ENCODE results near the gene ASCC1.
"Not testable (repeated sequence)": the region's sequence is repeated elsewhere in the genome, so short reads cannot be mapped to it uniquely, and the experiment has no call there.

The ASCC1 gene

DNA sequence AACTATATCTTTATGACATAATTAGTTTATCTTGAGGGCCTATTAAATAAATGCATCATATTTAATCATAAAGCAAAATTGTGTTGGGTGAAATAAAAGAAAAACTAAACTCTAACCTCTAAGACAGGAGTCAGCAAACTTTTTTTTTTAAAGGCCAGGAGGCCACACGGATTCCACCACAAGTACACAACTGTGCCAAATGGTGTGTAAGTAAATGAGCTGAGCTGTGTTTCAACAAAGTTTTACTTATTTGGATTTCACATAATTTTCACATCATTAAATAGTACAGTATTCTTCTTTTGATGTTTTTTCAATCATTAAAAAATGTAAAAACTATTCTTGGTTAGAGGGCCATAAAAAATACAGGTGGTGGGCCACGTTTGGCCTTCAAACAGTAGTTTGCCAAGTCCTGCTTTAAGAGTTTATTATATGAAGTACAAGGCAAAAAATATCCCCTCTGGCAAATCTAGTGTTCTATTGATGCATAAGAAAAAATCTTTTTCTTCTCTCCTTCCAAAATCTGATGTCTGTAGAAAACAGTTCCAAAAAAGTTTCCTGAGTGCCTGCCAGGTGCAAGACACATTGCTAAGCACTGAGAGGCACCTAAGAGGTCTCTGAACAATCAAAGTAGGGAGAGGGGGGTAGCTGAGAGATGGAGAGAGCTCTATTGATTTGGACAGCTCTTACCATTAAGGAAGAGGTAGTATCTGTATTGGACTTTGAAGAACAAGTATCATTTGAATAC lies 101.2 kb downstream of the ASCC1 start:
- in situ Hi-C loops (cut with MboI; ENCODE audit: low pct_unique_long_range_greater_than_20kb, low sequenced_read_pairs, unreplicated experiment) = no loop called here
- TF ChIP-seq, protein P1, sequence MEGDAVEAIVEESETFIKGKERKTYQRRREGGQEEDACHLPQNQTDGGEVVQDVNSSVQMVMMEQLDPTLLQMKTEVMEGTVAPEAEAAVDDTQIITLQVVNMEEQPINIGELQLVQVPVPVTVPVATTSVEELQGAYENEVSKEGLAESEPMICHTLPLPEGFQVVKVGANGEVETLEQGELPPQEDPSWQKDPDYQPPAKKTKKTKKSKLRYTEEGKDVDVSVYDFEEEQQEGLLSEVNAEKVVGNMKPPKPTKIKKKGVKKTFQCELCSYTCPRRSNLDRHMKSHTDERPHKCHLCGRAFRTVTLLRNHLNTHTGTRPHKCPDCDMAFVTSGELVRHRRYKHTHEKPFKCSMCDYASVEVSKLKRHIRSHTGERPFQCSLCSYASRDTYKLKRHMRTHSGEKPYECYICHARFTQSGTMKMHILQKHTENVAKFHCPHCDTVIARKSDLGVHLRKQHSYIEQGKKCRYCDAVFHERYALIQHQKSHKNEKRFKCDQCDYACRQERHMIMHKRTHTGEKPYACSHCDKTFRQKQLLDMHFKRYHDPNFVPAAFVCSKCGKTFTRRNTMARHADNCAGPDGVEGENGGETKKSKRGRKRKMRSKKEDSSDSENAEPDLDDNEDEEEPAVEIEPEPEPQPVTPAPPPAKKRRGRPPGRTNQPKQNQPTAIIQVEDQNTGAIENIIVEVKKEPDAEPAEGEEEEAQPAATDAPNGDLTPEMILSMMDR (IDR thresholded peaks at IDR 0.05; ENCODE audit: extremely low read depth, insufficient read depth, missing control alignments) = no peak
- DNase-seq (ENCODE audit: low spot score) = no peak

DNA sequence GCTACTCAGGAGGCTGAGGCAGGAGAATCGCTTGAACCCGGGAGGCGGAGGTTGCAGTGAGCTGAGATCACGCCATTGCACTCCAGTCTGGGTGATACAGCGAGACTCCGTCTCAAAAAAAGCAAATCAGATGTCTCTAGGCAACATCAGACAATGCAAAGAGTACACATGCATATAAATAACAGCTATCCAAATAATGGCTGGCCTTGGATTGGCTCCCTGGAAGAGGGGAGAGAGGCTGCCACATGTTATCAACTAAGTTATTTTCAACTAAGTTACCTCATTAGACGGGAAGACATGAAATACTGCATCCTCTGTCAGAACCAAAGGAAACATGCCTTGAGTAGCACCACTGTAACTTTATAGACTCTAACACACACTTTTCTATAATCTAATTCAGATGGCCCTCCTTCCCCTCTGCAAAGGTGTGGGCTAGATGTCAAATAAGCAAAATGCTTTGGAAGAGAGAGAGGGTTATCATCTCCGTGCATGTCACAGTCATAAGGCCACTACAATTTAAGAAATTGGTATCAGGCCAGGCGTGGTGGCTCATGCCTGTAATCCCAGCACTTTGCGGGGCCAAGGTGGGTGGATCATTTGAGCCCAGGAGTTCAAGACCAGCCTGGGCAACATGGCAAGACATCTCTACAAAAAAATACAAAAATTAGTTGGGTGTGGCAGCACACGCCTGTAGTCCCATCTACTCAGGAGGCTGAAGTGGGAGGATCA lies 105.2 kb downstream of the ASCC1 start:
- in situ Hi-C loops (cut with MboI; ENCODE audit: low pct_unique_long_range_greater_than_20kb, low sequenced_read_pairs, unreplicated experiment) = no loop called here
- TF ChIP-seq, protein P1 (IDR thresholded peaks at IDR 0.05; ENCODE audit: extremely low read depth, insufficient read depth, missing control alignments) = no peak
- no peak for DNase-seq (ENCODE audit: low spot score)

DNA sequence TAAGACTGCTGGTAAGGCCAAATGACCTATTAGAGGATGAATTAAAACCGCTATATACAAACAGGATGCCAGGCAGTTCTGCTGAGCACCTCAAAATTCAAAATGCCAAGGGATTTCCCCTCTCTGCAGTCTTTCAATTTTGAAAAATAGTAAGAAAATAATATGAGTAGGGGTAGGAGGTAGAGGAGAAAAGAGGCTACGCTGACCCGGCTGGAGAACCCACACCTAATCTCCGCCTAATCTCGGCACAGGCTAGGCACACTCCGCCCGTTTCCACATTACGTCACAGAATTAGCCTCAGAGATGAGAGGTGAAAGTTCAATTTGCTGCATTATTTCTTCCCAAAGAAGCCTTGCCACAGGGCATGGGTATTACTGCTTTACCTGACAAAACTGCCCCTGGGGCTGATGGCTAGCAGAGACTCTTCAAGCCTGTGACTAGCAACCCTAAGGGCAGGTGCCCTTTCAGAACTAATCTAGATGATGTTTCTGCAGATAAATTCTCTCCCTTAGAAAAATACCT lies 106.4 kb downstream of the ASCC1 start:
- TF ChIP-seq, protein P1 (IDR thresholded peaks at IDR 0.05; ENCODE audit: extremely low read depth, insufficient read depth, missing control alignments) = no peak
- in situ Hi-C loops (cut with MboI; ENCODE audit: low pct_unique_long_range_greater_than_20kb, low sequenced_read_pairs, unreplicated experiment) = no loop called here
- no peak for DNase-seq (ENCODE audit: low spot score)

DNA sequence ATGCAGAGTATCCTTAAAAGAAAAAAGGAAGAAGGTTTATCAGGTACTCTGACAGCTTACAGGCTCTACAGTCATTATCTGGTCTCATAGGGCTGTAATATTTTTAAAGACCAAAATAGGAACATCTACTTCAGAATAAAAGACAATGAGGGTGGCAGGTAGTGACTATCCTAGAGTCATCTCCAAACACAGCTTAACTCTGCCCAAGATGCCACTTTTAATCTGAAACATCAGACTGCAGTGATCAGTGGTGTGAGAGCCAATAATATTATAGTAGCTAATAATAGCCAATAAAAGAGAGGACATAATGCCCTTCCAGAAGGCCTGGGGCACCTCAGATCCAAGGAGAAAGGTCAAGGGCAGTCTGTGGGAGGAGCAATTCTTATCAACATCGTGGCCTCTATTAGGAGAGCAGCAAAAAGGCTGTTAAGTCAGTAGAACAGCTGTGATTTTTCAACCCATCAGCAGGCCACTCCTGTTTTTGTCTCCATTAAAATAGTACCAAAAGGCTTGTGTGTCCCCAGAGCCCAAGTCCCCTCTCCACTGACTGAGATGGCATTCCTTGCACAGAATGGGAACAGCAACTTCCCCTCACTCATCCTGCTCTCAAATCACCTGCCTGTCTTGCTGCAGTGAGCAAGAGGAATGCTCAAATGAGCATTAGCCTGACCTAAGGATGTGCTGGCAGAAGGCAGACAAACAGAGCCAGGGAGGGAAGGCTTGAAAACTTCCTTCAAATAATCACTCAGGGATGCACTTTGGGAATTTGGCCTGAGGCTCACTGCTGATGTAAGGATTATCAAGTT lies 107.0 kb downstream of the ASCC1 start:
- in situ Hi-C loops (cut with MboI; ENCODE audit: low pct_unique_long_range_greater_than_20kb, low sequenced_read_pairs, unreplicated experiment) = no loop called here
- no peak for DNase-seq (ENCODE audit: low spot score)
- TF ChIP-seq, protein P1 (IDR thresholded peaks at IDR 0.05; ENCODE audit: extremely low read depth, insufficient read depth, missing control alignments) = no peak

DNA sequence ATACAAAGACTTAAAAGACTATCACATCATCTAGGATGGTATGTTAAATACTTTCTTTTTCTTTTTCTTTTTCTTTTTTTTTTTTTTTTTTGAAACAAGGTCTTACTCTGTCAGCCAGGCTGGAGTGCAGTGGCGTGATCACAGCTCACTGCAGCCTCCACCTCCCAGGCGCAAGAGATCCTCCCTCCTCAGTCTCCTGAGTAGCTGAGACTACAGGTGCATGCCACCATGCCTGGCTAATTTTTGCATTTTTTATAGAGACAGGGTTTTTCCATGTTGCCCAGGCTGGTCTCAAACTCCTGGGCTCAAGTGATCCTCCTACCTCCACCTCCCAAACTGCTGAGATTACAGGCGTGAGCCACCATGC lies 108.1 kb downstream of the ASCC1 start:
- in situ Hi-C loops (cut with MboI; ENCODE audit: low pct_unique_long_range_greater_than_20kb, low sequenced_read_pairs, unreplicated experiment); DNase-seq (ENCODE audit: low spot score): not testable (repeated sequence)

DNA sequence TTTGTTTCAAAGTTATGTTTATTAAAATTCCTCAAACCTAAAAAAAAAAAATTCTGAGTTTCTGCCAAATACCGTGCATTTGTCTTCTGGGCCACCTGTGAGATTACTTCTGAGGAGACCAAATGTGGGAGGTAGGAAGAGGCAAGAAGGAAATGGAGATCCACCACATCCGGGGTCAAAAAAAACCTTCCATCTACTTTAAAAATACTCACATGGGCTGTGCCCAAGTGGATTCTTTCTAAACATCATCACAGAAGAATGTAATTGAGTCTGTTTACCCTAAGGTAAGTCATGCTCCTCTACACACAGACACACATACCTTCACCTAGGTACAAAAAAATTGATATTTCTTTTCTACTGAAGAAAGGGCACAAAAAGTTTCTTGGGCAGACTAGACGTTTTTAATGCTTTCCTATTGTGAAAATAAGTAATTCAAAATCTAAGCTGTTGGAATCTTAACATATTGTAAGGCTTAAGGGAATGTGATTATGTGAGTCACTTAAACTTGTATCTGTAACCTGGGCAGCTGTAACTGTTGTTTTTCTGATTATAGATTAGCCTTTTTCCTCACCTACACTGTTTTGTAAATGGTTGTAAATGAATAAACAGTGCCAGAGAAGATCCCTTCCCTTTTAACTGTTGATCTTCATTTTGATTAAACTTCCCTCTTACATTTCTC lies 108.6 kb downstream of the ASCC1 start:
- DNase-seq (ENCODE audit: low spot score) = no peak
- TF ChIP-seq, protein P1 (IDR thresholded peaks at IDR 0.05; ENCODE audit: extremely low read depth, insufficient read depth, missing control alignments) = no peak
- in situ Hi-C loops (cut with MboI; ENCODE audit: low pct_unique_long_range_greater_than_20kb, low sequenced_read_pairs, unreplicated experiment) = no loop called here
